GM19328 (cell line): ENCODE results near the gene PCNX2.

Experiments used
- ATAC-seq: cut with Tn5 transposase; IDR thresholded peaks from one replicate; pipeline ENCODE4 v1.9.1; 2021; ENCODE audit warnings: mild to moderate bottlenecking, moderate library complexity; ENCODE audit not compliant: unreplicated experiment

PCNX2 gene

DNA sequence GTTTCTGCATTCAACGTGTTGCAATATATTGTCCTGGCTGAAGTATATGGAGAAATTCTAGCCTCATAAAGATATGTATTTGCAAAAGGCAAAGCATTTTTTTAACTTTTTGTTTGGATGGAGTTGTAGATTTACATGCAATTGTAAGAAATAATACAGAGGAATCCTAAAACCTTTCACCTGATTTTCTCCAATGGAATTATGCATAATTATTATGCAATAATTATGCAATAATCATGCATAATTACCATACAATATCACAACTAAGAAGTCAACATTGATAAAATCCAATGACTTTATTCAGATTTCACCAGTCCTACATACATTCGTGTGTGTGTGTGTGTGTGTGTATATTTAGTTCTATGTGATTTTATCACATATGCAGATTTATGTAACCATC lies 24.5 kb upstream of the PCNX2 start:
- ATAC-seq: no peak

DNA sequence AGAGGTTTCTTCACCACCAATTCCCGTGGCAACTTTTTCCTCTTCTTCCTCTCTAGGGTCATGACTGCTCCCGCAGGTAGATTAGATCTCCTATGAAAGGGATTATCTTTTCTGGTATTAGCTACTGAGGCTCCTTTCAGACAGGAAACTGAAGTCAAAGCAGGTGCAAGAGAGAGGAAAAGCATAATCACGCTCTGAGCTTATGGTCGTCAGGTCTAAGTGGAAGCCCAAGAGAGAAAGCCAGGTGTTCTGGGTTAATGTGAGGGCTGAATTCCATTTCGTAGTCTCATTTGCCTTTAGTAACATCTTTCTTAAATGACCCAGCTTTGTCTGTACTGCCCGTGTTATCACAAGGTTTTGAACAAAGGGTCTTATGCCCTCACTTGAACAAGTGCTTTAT lies 23.7 kb upstream of the PCNX2 start:
- no peak for ATAC-seq

- ATAC-seq: no peak
Observed at GRCh38 chr1:233316473-233316872, 20.9 kb upstream of the PCNX2 start.

GRCh38 chr1:233315718-233316301 lies 20.3 kb upstream of the PCNX2 start:
- no peak for ATAC-seq

- no peak for ATAC-seq
Observed at GRCh38 chr1:233313434-233314155, 18.1 kb upstream of the PCNX2 start.

DNA sequence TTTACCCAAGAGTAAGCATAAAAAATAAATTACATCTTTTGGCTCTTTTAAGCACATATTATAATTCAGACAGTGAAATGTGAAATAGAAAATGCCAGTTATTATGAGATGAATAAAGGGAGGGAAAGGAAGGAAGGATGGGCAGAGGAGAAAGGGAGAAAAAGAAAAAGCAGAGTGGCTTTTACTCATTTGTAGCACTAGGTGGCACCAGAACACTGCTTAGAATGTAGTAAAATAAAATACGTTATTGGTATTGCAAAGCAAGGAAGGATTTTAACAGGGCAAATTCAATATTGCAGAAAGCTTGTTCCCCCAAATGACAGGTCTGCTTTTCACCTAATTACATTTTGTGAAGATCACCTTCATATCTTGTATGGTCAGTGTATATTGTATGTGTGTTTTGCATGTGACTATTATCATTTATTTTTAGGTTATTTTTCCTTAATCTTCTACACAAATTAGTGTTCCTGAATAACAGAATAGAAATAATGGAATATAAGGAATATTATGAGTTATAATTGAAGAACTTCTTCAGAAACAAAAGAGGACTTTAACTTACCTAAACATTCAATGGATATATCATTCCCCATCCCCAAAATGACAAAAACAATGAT lies 9.1 kb upstream of the PCNX2 start:
- no peak for ATAC-seq

DNA sequence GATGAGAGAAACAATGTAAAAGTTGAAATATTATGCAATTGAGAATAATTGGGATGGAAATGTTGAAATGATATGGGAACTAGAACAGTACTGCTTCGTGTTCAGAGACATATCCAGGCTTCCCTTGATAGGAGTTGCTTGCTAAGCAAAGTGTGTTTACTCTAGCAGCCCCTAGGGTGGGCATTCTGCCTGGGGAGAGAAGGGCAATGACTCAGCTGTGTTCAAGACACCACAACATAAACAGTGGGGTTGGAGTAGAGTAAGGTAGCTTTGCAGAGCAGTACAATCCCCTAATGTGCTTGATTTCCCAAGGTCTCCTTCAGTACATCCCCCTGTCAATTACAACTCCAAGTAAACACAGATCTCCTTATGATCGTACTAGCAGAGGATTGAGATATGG lies 4.8 kb upstream of the PCNX2 start:
- ATAC-seq: no peak

GRCh38 chr1:233299450-233299849 lies 3.9 kb upstream of the PCNX2 start:
- ATAC-seq: no peak

DNA sequence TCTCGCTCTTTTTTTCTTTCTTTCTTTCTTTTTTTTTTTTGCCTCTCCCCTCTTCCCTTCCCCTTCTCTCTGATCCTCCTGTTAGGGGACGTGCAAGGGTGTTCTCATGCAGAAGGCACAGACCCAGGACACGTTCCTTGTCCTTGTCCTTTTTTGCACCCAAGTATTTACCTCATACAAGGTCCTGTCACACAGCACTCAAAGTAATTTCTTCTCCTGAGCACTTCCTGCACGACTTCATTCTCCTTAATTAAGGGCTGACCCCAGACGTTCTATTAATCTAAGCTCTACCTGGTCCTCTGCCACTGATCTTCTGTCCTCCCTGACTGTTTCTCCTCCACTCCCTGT lies 424 bp upstream of the PCNX2 start:
- ATAC-seq: no peak

GRCh38 chr1:233294913-233295236 lies 650 bp downstream of the PCNX2 start:
- ATAC-seq: no peak

DNA sequence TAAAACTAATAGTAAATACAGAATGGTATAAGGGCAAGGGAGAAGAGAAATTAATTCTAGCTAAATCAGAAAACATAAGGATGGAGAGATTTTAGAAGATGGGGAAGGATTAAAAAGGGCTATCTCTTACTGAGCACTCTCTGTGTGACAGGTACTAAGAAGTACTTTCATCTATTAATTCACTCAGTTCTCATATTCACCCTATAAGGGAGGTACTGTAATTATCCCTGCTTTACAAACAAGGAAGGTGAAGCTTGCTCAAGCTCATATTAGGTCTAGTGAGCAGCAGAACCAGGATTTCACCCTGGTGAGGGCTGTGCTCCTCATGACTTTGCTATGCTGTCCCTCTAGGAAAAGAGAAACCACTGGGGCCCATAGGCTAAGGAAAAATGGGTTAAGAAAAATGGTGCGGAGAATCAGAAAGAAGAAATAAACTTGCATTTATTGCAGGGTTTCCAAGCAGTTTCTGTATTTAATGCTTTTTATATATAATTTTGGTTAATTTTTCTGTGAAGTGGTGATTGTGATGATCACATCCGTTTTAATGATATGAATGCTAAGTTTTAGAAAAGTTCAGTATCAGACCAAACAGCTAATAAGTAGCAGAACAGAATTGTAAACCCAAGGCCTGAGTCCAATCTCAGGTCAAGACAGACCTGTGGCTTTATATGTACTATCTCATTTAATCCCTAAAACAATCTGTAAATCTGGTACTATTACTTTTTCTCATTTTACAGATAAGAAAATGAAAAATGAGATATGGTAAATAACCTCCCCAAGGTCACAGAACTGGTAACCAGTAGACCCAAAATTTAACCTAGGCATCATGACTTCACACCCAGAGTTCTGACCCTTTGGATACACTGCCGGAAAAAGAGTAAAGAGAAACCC lies 1.7 kb downstream of the PCNX2 start:
- no peak for ATAC-seq

- ATAC-seq: no peak
Observed at GRCh38 chr1:233290396-233291034, 5.0 kb downstream of the PCNX2 start.

DNA sequence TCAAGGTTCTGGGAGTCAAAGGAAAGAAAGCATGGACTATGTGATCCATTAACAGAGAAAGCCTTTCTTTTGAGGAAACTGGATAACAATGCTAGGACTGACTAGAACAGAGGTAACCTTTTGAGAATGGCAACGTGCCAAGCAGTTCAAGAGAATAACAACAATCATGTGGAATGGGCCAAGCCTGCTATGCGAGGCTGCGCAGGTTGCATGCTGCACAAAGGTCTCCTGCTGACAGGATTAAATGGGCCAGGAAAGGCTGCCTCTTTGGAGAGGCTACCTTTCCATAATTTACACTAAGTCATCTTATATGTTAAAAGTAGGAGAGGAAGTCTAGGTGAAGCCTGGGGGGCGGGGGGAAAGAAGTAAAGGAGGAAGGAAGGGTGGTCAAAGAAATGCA lies 5.8 kb downstream of the PCNX2 start:
- ATAC-seq: no peak

- ATAC-seq: no peak
Observed at GRCh38 chr1:233282582-233282886, 13.0 kb downstream of the PCNX2 start.

DNA sequence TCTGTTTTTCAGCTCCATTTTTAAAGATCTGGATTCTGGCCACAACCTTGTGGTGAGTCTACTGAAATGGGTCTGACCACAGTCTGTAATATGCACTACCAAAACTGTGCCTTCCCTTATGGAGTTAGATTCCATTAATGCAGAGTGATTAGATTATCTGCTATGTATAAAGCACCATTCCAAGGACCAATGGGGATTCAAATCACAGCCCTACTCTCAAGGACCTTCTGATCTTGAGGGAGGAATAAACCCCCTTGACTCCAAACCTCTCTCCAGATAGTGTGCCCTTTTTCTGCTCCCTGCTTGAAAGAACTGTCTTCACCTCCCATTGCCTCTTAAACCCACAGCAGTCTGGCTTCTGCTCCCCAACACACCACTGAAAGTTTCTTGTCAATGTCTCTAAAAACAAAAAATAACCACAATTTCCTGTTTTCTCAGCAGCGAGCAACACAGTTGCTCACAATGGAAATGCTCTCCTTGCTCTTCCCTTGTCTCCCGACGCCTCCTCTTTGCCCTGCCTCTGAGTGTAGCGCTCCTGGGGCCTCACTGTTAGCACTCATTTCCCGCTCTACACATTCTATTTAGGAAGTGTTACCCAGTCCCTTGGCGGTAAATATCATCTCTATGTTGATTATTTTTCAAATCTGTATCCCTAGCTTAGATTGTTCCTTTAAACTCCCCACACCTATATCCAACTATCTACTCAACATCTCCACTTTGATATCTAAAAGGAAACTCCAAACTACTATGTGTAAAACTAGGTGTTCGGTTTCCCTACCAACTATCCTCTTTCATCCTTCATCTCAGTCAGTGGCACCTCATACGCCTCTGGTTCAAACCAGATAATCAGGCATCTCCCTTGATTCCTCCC lies 13.6 kb downstream of the PCNX2 start:
- peak; percentile 96 for ATAC-seq

- ATAC-seq: no peak
Observed at GRCh38 chr1:233279971-233280370, 15.6 kb downstream of the PCNX2 start.

DNA sequence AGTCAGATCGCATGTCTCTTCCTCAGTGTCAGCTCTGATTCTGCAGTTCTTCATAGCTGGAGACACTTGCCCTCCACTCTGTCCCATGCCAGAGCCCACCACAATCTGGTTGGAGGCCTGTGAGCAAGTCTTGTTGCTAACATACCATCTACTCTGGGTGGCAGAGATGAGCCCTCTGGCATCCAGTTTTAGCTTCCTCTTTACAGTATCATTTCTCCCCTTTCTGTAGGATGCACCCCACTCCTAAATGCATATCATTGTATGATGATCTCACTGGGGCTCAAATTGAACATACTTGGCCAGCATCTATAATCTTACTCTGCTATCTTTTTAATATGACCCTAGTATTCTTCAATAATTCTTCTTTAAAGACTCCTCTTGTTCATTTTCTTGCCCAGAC lies 16.9 kb downstream of the PCNX2 start:
- ATAC-seq: no peak

GRCh38 chr1:233277637-233278606 lies 17.6 kb downstream of the PCNX2 start:
- no peak for ATAC-seq

GRCh38 chr1:233269656-233270055 lies 25.9 kb downstream of the PCNX2 start:
- ATAC-seq: no peak
